DMS153 treated with DMSO at 0.1 percent for 48 hours (cell line): Measurements from ENCODE around the gene C5orf63.
"Not testable (repeated sequence)": the region's sequence is repeated elsewhere in the genome, so short reads cannot be mapped to it uniquely, and the experiment has no call there.

Source experiments
- DNase-seq: peaks from one replicate; lab custom pipeline; 2025; ENCODE audit not compliant: unreplicated experiment; lab: John Stamatoyannopoulos, UW

Gene C5orf63

DNA sequence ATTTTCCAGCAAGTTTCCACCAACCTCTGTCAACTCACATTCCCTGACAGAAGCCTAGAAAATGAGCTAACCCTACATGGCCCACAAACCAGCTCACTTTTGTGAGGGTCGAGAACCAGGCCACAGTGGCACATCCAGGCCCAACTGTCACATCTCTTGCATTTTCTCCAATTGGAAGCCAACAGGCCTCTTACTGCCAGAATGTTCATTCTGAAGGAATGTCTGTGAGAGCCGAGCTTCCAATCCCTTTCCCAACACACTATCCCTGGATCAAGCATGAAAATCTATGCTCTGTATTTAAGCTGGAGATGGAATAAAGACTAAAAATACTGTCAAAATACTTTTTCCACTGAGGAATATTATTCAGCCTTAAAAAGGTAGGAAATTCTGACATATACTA, 62.9 kb downstream of the C5orf63 start:
- DNase-seq = no peak

DNA sequence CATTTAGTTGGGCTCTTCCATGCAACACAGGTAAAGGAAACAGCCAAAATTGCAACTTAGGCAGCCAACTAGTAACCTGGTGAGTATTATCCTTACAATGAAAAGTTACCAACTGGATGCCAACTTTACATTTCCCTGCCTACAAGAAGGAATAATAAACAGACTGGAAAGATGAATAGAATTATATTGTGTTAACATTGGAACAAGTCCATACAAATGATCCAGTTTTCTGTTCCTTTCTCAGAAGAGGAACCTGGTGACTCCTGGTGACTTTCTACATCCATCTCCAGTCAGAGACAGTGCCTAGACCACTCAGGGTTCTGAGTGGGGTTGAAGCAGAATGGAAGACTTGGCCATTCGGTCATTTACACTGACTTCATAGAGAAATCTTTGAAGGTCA, 63.5 kb downstream of the C5orf63 start:
- no peak for DNase-seq

DNA sequence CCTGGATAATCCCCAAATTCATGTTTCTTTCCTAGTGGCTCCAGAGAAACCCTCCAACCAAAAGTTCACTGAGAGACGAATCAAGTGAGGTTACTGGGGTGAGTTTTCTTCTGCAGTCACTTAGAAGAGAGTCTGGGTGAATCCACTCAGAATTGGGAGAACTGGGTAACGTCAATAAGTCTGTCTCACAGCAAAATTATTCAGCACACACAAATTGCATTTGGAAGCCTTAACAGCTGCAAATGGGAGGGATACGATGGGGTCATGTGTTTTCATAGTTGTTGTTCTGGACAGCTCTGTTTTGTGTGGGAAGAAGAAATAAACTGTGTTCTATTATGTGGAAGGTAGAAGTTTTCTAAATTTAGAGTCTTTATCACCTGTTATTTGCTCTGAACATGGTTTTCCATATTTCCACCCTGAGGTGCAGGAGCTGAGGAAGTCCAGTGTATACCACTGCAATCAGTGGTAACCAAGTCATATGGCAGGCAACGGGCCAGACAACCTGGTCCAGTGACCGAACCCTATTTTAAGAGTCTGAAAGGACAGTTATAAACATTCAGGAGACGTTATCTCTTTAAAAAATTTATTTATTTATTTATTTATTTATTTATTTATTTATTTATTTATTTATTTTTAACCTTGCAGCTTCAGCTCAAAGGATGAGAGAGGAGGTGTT, 64.9 kb downstream of the C5orf63 start:
- no peak for DNase-seq

DNA sequence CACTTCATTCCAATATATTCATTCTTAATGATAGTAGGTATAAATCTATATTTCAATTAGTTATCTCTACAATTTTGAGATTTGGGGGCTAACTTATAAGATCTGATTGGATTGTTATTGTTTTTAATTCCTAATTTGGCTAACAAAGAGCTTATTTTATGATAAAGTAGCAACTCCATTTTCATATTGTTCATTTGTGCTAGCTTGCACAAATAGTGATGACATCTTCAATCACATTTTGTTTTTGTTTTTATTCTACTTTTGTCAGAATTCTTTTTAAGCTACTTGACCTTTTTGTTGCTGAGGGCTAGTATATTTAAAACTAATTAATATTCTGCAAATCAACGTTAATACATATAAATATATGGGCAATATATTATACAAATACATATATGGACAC, 65.8 kb downstream of the C5orf63 start:
- DNase-seq = no peak

- DNase-seq = no peak
These were observed 66.6 kb downstream of the C5orf63 start for GRCh38 chr5:127006744-127007143.

- not testable (repeated sequence) for DNase-seq
These were observed 68.0 kb downstream of the C5orf63 start for GRCh38 chr5:127005282-127005681.

DNA sequence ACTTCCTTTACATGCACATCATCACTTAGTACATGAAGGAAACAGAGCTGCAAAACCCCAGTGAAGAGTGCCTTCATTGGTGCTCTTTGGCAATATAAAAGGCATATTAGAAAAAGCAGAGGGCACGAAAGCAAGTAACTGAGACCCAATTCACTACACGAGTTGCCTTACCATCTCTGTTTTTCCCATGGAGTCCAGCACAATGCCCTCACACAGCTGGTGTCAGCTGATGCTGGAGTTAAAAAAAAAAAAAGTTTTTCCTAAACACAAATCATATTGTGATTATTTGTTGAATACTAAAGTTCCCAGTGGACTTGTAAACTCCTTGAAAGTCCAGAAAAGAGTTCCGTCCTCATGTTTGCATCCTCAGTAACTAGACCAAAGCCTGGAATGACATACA, 68.6 kb downstream of the C5orf63 start:
- DNase-seq = no peak

DNA sequence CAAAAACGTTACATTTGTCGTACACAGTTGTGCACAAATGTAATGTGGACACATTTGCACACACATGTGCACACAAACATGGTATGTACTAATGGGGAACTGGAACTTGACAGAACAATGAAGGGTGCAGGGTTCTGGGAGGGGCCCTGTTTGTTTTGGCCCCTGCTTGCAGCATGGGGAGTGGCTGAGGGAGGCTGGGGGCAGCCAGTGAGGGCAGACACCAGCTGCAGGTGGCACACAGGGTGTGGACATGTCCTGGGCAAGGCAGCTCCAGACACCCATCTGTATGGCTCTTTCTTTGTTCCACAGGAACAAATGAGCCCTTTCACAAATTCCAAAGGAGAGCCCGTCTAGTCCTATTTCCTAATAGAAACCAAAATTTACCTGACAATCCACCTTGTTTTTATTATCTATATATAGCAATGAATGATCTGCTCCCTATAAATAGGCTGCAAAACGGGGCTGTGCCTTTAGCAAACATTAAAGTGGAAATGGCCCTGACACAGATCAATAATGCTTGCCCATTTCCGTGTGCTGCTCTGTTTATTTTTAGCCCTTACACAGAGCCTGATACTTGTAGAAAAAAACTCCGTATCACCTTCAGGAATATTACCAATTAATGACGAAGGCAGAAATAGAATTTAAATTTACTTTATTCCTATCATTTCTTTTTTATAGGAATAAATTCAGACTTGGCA, 69.4 kb downstream of the C5orf63 start:
- DNase-seq = no peak

DNA sequence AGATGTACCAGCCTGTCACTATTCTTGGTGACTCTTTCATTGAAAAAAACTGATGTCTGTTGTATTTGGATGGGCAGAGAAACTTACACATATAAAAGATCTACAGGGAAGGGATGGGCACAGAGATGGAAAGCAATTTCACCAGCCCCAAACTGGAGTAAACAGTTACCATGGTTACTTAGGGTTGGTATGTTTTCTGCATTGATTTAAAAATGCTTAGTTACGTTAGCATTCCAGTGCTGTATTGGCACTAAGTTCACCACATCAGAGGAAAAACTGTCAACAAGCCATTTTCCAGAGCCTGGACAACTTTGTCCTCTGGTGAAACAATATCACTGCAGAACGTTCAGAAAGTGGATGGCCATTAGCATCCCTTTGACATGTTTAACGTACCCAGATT, 70.9 kb downstream of the C5orf63 start:
- no peak for DNase-seq

DNA sequence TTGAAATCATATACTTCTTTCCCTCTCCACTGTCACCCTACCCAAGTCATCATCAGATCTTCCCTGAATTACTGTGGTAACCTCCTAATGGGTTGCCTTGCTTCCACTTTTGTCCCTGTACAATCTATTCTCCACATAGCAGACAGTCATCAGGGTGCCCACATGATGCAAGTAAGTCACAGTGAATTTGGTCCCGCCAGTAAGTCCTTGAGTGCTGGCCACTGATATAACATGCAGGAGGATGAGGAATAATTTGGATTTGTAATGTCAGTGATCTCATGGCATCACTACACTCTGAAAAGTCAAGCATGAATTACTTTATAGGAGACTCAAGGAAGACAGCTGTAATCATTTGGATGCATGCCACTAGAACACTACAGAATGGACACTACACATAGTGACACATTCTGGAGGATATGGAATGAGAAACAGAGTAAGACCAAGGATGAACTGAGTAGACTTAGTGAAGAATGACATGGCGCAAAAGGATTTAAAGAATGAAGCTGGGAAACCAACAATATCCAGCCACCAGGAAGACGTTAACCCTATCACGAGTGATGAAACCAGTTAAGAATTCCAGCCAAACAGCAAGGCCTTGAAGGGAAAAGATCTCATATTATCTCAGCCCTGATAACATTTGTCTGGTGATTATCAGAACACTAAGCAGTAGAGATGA, 71.5 kb downstream of the C5orf63 start:
- no peak for DNase-seq
